SU-DHL-6 (cell line): Measurements from ENCODE around the gene ATOX1.
"Not testable (repeated sequence)": the region's sequence is repeated elsewhere in the genome, so short reads cannot be mapped to it uniquely, and the experiment has no call there.

Experiments
- H2AFZ ChIP-seq: fragments of 200-600 bp; sonication (generic); 2 replicates; pipeline ENCODE4 v1.6.1; 2014; ENCODE audit warnings: low read depth, mild to moderate bottlenecking, moderate library complexity, mixed read lengths, antibody characterized with exemption, low read length; ENCODE audit not compliant: severe bottlenecking
- H3F3A ChIP-seq: fragments of 200-600 bp; shearing (Covaris generic); 2 replicates; pipeline ENCODE4 v1.6.0; 2016; ENCODE audit warnings: antibody characterized with exemption, mild to moderate bottlenecking; ENCODE audit not compliant: insufficient read depth
- H3K27ac ChIP-seq: fragments of 200-600 bp; sonication (generic); 2 replicates; pipeline ENCODE4 v1.5.1; 2016; ENCODE audit warnings: low read depth, mild to moderate bottlenecking, low read length, moderate library complexity, mixed read lengths
- H3K27me3 ChIP-seq: fragments of 200-600 bp; sonication (generic), shearing (Covaris generic); 2 replicates; pipeline ENCODE4 v1.6.0; 2014; ENCODE audit warnings: mild to moderate bottlenecking, low read length
- H3K36me3 ChIP-seq: fragments of 200-600 bp; sonication (generic); 2 replicates; pipeline ENCODE4 v1.6.1; 2014; ENCODE audit warnings: mild to moderate bottlenecking, low read length, mixed read lengths
- H3K4me2 ChIP-seq: fragments of 300-600, 200-600 bp; shearing (Covaris generic), sonication (generic); 2 replicates; pipeline ENCODE4 v1.6.0; 2014; ENCODE audit warnings: low read length, low read depth, mild to moderate bottlenecking; ENCODE audit not compliant: poor library complexity, severe bottlenecking
- H3K4me3 ChIP-seq: fragments of 200-600 bp; sonication (generic); 2 replicates; pipeline ENCODE4 v1.5.1; 2014; ENCODE audit warnings: antibody characterized with exemption, low read length, mild to moderate bottlenecking, mixed read lengths; ENCODE audit not compliant: insufficient read depth, poor library complexity, severe bottlenecking
- H3K79me2 ChIP-seq: fragments of 200-600 bp; sonication (generic); 2 replicates; pipeline ENCODE4 v1.6.1; 2014; ENCODE audit warnings: mild to moderate bottlenecking, low read length, moderate library complexity; ENCODE audit not compliant: insufficient read depth
- H3K9ac ChIP-seq: fragments of 200-600 bp; sonication (generic); 2 replicates; pipeline ENCODE4 v1.7.0; 2014; ENCODE audit warnings: mild to moderate bottlenecking, low read length
- H3K9me2 ChIP-seq: fragments of 200-600 bp; sonication (generic); replicated peaks from 2 replicates; pipeline ENCODE4 v1.6.1; 2014; ENCODE audit warnings: low read length; ENCODE audit not compliant: insufficient read depth
- H3K9me3 ChIP-seq: fragments of 200-600 bp; sonication (generic); 2 replicates; pipeline ENCODE4 v1.6.1; 2014; ENCODE audit warnings: low read length, mixed read lengths; ENCODE audit not compliant: insufficient read depth
- H4K20me1 ChIP-seq: fragments of 200-600 bp; sonication (generic); 2 replicates; pipeline ENCODE4 v1.6.1; 2014; ENCODE audit warnings: low read depth, mild to moderate bottlenecking, antibody characterized with exemption, low read length, moderate library complexity, mixed read lengths
- EZH2phosphoT487 ChIP-seq: fragments of 200-600 bp; sonication (generic), shearing (Covaris generic); conservative IDR thresholded peaks from 2 replicates; pipeline ENCODE4 v1.6.1; 2018; ENCODE audit warnings: mild to moderate bottlenecking, antibody characterized with exemption, low read length, moderate library complexity, mixed read lengths
- TF ChIP-seq, protein P1 (sequence below): fragments of 200-600 bp; sonication (generic); IDR thresholded peaks from one replicate; pipeline ENCODE4 v1.5.1; 2017; ENCODE audit warnings: antibody characterized with exemption, mild to moderate bottlenecking, low read length, moderate library complexity; ENCODE audit not compliant: insufficient read depth, poor library complexity, severe bottlenecking

The ATOX1 gene

GRCh38 chr5:151699071-151699901 is 59.1 kb downstream of the ATOX1 start:
- TF ChIP-seq, protein P1, sequence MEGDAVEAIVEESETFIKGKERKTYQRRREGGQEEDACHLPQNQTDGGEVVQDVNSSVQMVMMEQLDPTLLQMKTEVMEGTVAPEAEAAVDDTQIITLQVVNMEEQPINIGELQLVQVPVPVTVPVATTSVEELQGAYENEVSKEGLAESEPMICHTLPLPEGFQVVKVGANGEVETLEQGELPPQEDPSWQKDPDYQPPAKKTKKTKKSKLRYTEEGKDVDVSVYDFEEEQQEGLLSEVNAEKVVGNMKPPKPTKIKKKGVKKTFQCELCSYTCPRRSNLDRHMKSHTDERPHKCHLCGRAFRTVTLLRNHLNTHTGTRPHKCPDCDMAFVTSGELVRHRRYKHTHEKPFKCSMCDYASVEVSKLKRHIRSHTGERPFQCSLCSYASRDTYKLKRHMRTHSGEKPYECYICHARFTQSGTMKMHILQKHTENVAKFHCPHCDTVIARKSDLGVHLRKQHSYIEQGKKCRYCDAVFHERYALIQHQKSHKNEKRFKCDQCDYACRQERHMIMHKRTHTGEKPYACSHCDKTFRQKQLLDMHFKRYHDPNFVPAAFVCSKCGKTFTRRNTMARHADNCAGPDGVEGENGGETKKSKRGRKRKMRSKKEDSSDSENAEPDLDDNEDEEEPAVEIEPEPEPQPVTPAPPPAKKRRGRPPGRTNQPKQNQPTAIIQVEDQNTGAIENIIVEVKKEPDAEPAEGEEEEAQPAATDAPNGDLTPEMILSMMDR, result no peak
- no peak for TF ChIP-seq EZH2phosphoT487
- Histone ChIP-seq H3K36me3 (no peaks in the 10 kb centered on the region), H3K27me3 (no peaks in the 10 kb centered on the region), H4K20me1 (no peaks in the 10 kb centered on the region), H3K9ac (no peak overlapping the region), H3K4me2 (no peak overlapping the region), H3K4me3 (no peak overlapping the region), H3K9me2 (no peaks in the 10 kb centered on the region), H3K9me3 (no peaks in the 10 kb centered on the region), H2AFZ (no peak overlapping the region), H3K27ac (no peak overlapping the region), H3F3A (no peaks in the 10 kb centered on the region), H3K79me2 (no peaks in the 10 kb centered on the region)

GRCh38 chr5:151698081-151698480 is 60.4 kb downstream of the ATOX1 start:
- not testable (repeated sequence) for H3K79me2 ChIP-seq, H3K4me3 ChIP-seq, H3K9me2 ChIP-seq, H3K9me3 ChIP-seq, H3K27me3 ChIP-seq, H3K36me3 ChIP-seq, H3K4me2 ChIP-seq, H4K20me1 ChIP-seq, H3K9ac ChIP-seq, H3F3A ChIP-seq, H3K27ac ChIP-seq, H2AFZ ChIP-seq

DNA sequence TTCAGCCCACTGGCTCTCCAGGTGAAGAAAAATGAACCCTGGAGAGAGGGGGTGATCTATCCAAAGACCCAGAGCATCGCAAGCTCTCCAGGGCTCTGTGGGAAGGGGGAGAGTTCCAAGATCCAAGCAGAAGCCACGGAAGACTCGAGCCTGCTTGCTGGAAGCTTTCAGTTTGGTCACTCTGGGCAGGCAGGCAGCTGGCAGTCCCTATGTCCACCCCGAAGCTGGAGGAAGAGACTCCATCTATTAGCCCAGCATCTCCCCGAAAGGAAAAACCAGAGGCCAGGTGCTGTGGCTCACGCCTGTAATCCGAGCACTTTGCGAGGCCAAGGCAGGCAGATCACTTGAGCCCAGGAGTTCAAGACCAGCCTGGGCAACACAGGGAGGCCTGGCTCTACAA is 61.0 kb downstream of the ATOX1 start:
- Histone ChIP-seq H3K4me2 (no peak overlapping the region), H3K4me3 (no peak overlapping the region), H3F3A (no peaks in the 10 kb centered on the region), H3K36me3 (no peaks in the 10 kb centered on the region), H3K27ac (no peak overlapping the region), H2AFZ (no peak overlapping the region), H3K79me2 (no peaks in the 10 kb centered on the region), H4K20me1 (no peaks in the 10 kb centered on the region), H3K9me3 (no peaks in the 10 kb centered on the region), H3K27me3 (no peaks in the 10 kb centered on the region), H3K9me2 (no peaks in the 10 kb centered on the region), H3K9ac (no peak overlapping the region)
- no peak for TF ChIP-seq EZH2phosphoT487
- TF ChIP-seq, protein P1, result no peak

GRCh38 chr5:151696470-151697061 is 61.9 kb downstream of the ATOX1 start:
- H3K27ac ChIP-seq, result no peak overlapping the region
- H3K4me2 ChIP-seq, result no peak overlapping the region
- no peaks in the 10 kb centered on the region for H3K27me3 ChIP-seq
- H3K9me2 ChIP-seq, result no peaks in the 10 kb centered on the region
- no peak overlapping the region for H2AFZ ChIP-seq
- no peaks in the 10 kb centered on the region for H4K20me1 ChIP-seq
- no peak for TF ChIP-seq EZH2phosphoT487
- TF ChIP-seq, protein P1, result no peak
- no peaks in the 10 kb centered on the region for H3F3A ChIP-seq
- no peak overlapping the region for H3K9ac ChIP-seq
- no peaks in the 10 kb centered on the region for H3K36me3 ChIP-seq
- H3K4me3 ChIP-seq, result no peak overlapping the region
- H3K9me3 ChIP-seq, result no peaks in the 10 kb centered on the region
- H3K79me2 ChIP-seq, result no peaks in the 10 kb centered on the region
